ENCODE data around the gene OBI1. TPM values are rescaled to one million over a fixed set of nuclear protein-coding genes. Genes with fewer than 3 reads are reported as not detected.

Gene OBI1
- total RNA-seq, 1 experiment from 2014 or later: 14.0 TPM

- H3K36me3 ChIP-seq (ENCODE audit: control insufficient read depth in 1 of 2, insufficient read depth in 2 of 2, low read length in 2 of 2): peaks cover 9 to 12% of the 10 kb centered on the region in 2 experiments; a peak in 3 of 4 replicates
- H2AFZ ChIP-seq (ENCODE audit: low read depth, low read length, poor library complexity, severe bottlenecking): no peak overlapping the region
- intact Hi-C loops (cut with micrococcal nuclease): no loop called here
- BruUV-seq (replicated peaks): no TSS peak
- H3K4me3 ChIP-seq (replicated peaks in 1 of 2; ENCODE audit: low read depth in 1 of 2, low read length in 2 of 2): no peak overlapping the region
- no peaks in the 10 kb centered on the region for H3K4me1 ChIP-seq (ENCODE audit: control insufficient read depth in 1 of 2, insufficient read depth in 2 of 2, low read length in 2 of 2)
- ChIA-PET RAD21 (ENCODE audit: low non-redundant PET in 1 of 2, low total read pairs in 2 of 2, uncharacterized antibody in 2 of 2, unreplicated experiment in 2 of 2) (no interaction called here), CTCF (no interaction called here), POLR2A (no interaction called here)
- no peaks in the 10 kb centered on the region; the same call in 1 of the 2 replicates for H4K20me1 ChIP-seq (ENCODE audit: insufficient read depth)
- no peak for ATAC-seq
- H3K79me2 ChIP-seq (ENCODE audit: insufficient read depth, low read length): peaks cover 3% of the 10 kb centered on the region; the same call in 1 of the 2 replicates
- H3K4me2 ChIP-seq (ENCODE audit: low read length): no peak overlapping the region
- H3K27me3 ChIP-seq (ENCODE audit: insufficient read depth, low read length): no peaks in the 10 kb centered on the region
- no peaks in the 10 kb centered on the region for H3K9me2 ChIP-seq (ENCODE audit: insufficient read depth)
- TF ChIP-seq POLR2A (IDR thresholded peaks at IDR 0.05; ENCODE audit: borderline replicate concordance, extremely low read depth, insufficient read depth, insufficient read length) (no peak), EGR1 (IDR thresholded peaks at IDR 0.05; ENCODE audit: low read depth) (no peak), CTCF (IDR thresholded peaks at IDR 0.05 in 2 of 3, conservative IDR thresholded peaks at IDR 0.05 in 1 of 3; ENCODE audit: borderline replicate concordance in 1 of 3, insufficient read depth in 1 of 3, low read depth in 2 of 3, low read length in 2 of 3) (no peak), SRF (IDR thresholded peaks at IDR 0.05; ENCODE audit: low read depth) (no peak), RAD21 (IDR thresholded peaks at IDR 0.05; ENCODE audit: low read depth) (no peak), SIN3A (IDR thresholded peaks at IDR 0.05; ENCODE audit: low read depth) (no peak), ZBTB33 (IDR thresholded peaks at IDR 0.05; ENCODE audit: extremely low read depth, insufficient replicate concordance, low read length) (no peak), JUND (IDR thresholded peaks at IDR 0.05) (no peak), SP1 (IDR thresholded peaks at IDR 0.05; ENCODE audit: low read depth) (no peak), MAX (IDR thresholded peaks at IDR 0.05) (no peak), ZFX (IDR thresholded peaks at IDR 0.05) (no peak), CBX3 (IDR thresholded peaks at IDR 0.05; ENCODE audit: low read depth) (no peak), FOSL1 (IDR thresholded peaks at IDR 0.05; ENCODE audit: low read depth) (no peak), REST (IDR thresholded peaks at IDR 0.05; ENCODE audit: low read depth) (no peak), EZH2phosphoT487 (IDR thresholded peaks at IDR 0.05; ENCODE audit: borderline replicate concordance) (no peak), CEBPB (IDR thresholded peaks at IDR 0.05; ENCODE audit: low read depth) (no peak), ATF3 (IDR thresholded peaks at IDR 0.05) (no peak), TCF7L2 (IDR thresholded peaks at IDR 0.05; ENCODE audit: borderline replicate concordance, extremely low read depth, insufficient read depth, insufficient read length) (no peak)
- H3K9ac ChIP-seq (ENCODE audit: low read length): no peak overlapping the region
- DNase-seq (ENCODE audit: low read depth, low spot score): no peak
- no peak overlapping the region for H3K27ac ChIP-seq (ENCODE audit: low read depth, low read length)
- no peaks in the 10 kb centered on the region for H3K9me3 ChIP-seq (ENCODE audit: control insufficient read depth in 1 of 2, insufficient read depth in 1 of 2, low read depth in 1 of 2, low read length in 2 of 2)
Measured at GRCh38 chr13:78630511-78630910, 28.4 kb downstream of the OBI1 start.
